ENCODE results near the gene GTF2H4. TPM values are rescaled to one million over a fixed set of nuclear protein-coding genes. Genes with fewer than 3 reads are reported as not detected.

Gene GTF2H4
- total and polyA plus RNA-seq, 5 experiments from 2014 or later, result 5.1 to 33.9 (median 8.3) TPM

DNA sequence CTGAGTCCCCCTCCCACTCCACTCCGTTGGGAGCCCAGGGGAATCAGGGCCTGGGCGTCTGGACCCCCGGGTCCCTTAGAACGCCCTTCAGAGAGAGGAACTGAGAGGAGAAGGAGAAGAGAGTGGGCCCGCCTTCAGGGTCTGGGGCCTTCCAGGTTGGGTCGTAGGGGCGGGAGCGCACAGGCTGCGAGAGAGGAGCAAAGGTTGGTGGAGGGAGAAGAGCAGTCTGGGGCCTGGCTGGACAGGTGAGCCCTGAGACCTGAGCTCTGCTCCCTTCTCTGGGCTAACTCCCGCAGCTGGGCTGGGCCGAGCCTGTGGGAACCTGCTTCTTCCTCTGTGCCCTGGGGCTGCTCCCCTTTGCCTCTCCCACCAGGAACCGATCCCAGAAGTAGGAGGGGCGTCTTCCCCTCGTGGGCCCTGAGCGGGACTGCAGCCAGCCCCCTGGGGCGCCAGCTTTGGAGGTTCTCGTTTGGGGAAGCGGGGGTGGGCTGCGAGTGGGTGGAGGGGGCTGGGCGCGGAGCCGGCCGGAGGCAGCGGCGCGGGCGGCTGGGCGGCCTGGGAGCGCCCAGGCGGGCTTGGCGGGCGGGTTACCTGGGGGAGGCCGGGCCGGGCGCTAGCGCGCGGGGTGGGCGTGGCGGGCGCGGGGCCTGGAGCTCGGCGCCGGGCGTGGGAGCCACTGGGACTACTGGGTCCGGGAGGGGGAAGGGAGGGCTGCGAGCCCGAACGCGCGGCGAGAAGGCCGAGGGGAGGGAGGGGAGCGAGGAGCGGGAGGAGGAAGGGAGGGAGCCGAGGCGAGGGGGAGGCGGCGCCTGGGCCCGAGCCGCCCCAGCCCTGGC, 24.1 kb upstream of the GTF2H4 start, which contains the start of gene DDR1:
Gene DDR1, plus strand, starts transcription at position 835 of the 836 bp plus-strand sequence. CDS start 4,211 bp downstream, outside the sequence.
- Mint-ChIP-seq H3K4me3 (peak within 1 kb of the TSS; percentile 70 to 94 (median 86)), H3K36me3 (peaks cover 0 to 3% (median 0%) of the 10 kb centered on the region in 3 donors), H3K9me3 (no peaks in the 10 kb centered on the region), H3K4me1 (peaks cover 26 to 44% (median 34%) of the 10 kb centered on the region in 4 donors), H3K27me3 (no peaks in the 10 kb centered on the region), H3K27ac (peak within 1 kb of the TSS; percentile 58 to 93 (median 88))
- ATAC-seq (peak; percentile 62 to 65), DNase-seq (peak in 8 of 10 donors; percentile 23 to 71 (median 36))
- POLR2A ChIA-PET, result interaction anchor here (0.6 to 4.8 kb wide), 13 partner anchors 17 to 163 kb away, joined by 3 to 34 read pairs (median 4); partner anchors contain the start of genes FLOT1, GTF2H4, IER3 and VARS2

- POLR2A ChIA-PET, result interaction anchor here (0.6 to 4.8 kb wide), 11 partner anchors 22 to 297 kb away, joined by 3 to 34 read pairs (median 3); partner anchors contain the start of genes FLOT1, GTF2H4, IER3 and VARS2
- H3K4me3 Mint-ChIP-seq, result peak overlapping the region; percentile 70 to 94 (median 84)
- H3K27me3 Mint-ChIP-seq, result no peaks in the 10 kb centered on the region
- DNase-seq, result peak in 8 of 10 donors; percentile 25 to 71 (median 30)
- H3K4me1 Mint-ChIP-seq, result peaks cover 26 to 40% (median 34%) of the 10 kb centered on the region in 4 donors
- peaks cover 0 to 4% (median 3%) of the 10 kb centered on the region in 3 donors for H3K36me3 Mint-ChIP-seq
- H3K9me3 Mint-ChIP-seq, result no peaks in the 10 kb centered on the region
- ATAC-seq, result peak; percentile 39 to 41
- H3K27ac Mint-ChIP-seq, result peak overlapping the region; percentile 58 to 93 (median 82)
Measured at GRCh38 chr6:30884521-30885480, 23.2 kb upstream of the GTF2H4 start.

- ATAC-seq, result peak; percentile 13 to 37
- peak in 2 of 10 donors; percentile 14 to 21 for DNase-seq
- H3K27ac Mint-ChIP-seq, result peak overlapping the region; percentile 58 to 93 (median 82)
- H3K36me3 Mint-ChIP-seq, result peaks cover 0 to 10% (median 3%) of the 10 kb centered on the region in 3 donors
- H3K4me1 Mint-ChIP-seq, result peaks cover 28 to 39% (median 34%) of the 10 kb centered on the region in 4 donors
- H3K4me3 Mint-ChIP-seq, result peak overlapping the region; percentile 70 to 94 (median 84)
- POLR2A ChIA-PET, result interaction anchor here (1.2 to 4.8 kb wide), 6 partner anchors 21 to 164 kb away, joined by 3 to 34 read pairs (median 12); partner anchors contain the start of genes GTF2H4, IER3 and VARS2
- H3K27me3 Mint-ChIP-seq, result no peaks in the 10 kb centered on the region
- no peaks in the 10 kb centered on the region for H3K9me3 Mint-ChIP-seq
Measured at GRCh38 chr6:30885481-30885998, 22.5 kb upstream of the GTF2H4 start.

DNA sequence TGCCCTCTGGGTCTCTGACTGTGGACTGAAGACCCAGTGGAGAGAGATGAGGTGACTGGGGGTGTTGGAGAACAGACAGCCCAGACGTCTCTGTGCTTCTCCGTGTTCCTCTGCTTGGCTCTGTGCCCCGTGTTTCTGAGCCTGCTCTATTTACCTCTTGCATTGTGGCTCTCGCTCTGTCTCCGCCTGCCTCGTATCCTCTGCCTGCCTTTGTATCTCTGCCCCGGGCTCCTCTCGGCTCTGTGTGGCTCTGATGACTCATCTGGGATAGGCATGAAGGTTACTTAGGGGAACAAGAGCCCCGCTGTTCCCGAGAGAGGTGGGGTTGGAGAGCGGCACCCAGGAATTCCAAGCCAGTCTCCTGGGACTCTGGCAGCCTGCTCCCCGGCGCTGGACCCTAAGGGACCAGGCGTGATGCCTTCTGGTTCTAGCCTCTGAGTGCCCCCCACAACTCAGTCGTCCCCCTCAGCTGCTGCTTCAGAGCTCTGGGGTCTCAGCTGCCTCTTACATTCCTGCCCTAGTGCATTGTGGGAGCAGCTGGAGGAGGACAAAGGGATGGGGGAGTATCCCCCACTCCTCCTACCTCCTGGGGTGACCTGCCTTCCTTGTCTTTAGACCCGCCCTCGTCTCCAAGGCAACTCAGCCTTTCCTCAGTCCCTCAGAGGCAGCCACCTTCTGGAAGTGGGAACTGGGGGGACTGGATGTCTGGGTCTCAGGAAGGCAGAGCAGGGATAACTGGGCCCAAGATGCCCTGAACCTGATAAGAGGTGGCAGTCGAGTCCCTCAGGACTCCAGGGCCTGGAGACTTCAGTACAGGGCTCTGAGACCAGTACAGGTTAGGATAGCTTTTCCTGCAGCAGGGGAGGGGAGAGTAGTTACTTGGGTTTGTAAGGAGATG, 21.8 kb upstream of the GTF2H4 start:
- Mint-ChIP-seq H3K9me3 (no peaks in the 10 kb centered on the region), H3K4me1 (peaks cover 28 to 39% (median 34%) of the 10 kb centered on the region in 4 donors), H3K27me3 (no peaks in the 10 kb centered on the region), H3K36me3 (peaks cover 0 to 10% (median 3%) of the 10 kb centered on the region in 3 donors), H3K4me3 (peak overlapping the region; percentile 70 to 94 (median 84)), H3K27ac (peak overlapping the region; percentile 58 to 93 (median 82))
- POLR2A ChIA-PET, result interaction anchor here (0.5 to 4.8 kb wide), 5 partner anchors 20 to 938 kb away, joined by 3 to 34 read pairs (median 18); partner anchors contain the start of genes GTF2H4 and VARS2
- peak; percentile 44 to 60 for ATAC-seq
- DNase-seq, result peak in 3 of 10 donors; percentile 33 to 38 (median 35)

DNA sequence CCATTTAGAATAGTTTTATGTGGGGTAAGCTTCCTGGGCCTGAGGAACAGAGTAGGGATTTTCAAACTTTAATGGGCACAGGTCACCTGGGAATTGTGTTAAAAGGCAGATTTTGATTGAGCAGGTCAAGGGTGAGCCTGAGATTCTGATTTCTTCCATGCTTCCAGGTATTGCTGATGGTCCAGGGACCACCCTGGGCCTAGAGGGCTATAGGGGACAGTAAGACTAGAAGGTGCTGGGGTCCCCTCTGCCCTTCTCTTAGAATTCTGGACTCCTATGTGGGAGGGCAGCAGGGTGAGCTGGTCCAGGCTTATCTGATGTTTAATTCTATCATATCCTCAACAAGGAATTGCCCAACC, 21.1 kb upstream of the GTF2H4 start:
- ATAC-seq (no peak), DNase-seq (no peak)
- no peaks in the 10 kb centered on the region for H3K27me3 Mint-ChIP-seq
- H3K4me3 Mint-ChIP-seq, result peak overlapping the region in 4 of 10 donors; percentile 9 to 86 (median 78)
- POLR2A ChIA-PET, result interaction anchor here (0.5 to 4.8 kb wide), 3 partner anchors 26 to 939 kb away, joined by 3 to 34 read pairs (median 22); partner anchors contain the start of gene VARS2
- peaks cover 0 to 10% (median 3%) of the 10 kb centered on the region in 3 donors for H3K36me3 Mint-ChIP-seq
- no peaks in the 10 kb centered on the region for H3K9me3 Mint-ChIP-seq
- peaks cover 26 to 35% (median 33%) of the 10 kb centered on the region in 4 donors for H3K4me1 Mint-ChIP-seq
- peak overlapping the region in 5 of 10 donors; percentile 5 to 91 (median 51) for H3K27ac Mint-ChIP-seq

- Mint-ChIP-seq H3K27me3 (no peaks in the 10 kb centered on the region), H3K36me3 (peaks cover 0 to 13% (median 3%) of the 10 kb centered on the region in 3 donors), H3K9me3 (no peaks in the 10 kb centered on the region), H3K27ac (peak overlapping the region in 2 of 10 donors; percentile 4 to 30), H3K4me1 (peaks cover 26 to 31% (median 29%) of the 10 kb centered on the region in 4 donors), H3K4me3 (no peak overlapping the region)
- no peak for ATAC-seq
- DNase-seq, result no peak
- POLR2A ChIA-PET, result no interaction called here
Measured at GRCh38 chr6:30887901-30888815, 19.8 kb upstream of the GTF2H4 start.

GRCh38 chr6:30888816-30889495, 19.1 kb upstream of the GTF2H4 start:
- Mint-ChIP-seq H3K36me3 (peaks cover 0 to 13% (median 3%) of the 10 kb centered on the region in 3 donors), H3K27ac (no peak overlapping the region), H3K27me3 (no peaks in the 10 kb centered on the region), H3K9me3 (no peaks in the 10 kb centered on the region), H3K4me3 (no peak overlapping the region), H3K4me1 (peaks cover 20 to 23% (median 22%) of the 10 kb centered on the region in 4 donors)
- DNase-seq (no peak), ATAC-seq (no peak)
- POLR2A ChIA-PET, result interaction anchor here (0.6 kb wide), 1 partner anchor 15 kb away, joined by 6 read pairs; no protein-coding TSS in a partner anchor

DNA sequence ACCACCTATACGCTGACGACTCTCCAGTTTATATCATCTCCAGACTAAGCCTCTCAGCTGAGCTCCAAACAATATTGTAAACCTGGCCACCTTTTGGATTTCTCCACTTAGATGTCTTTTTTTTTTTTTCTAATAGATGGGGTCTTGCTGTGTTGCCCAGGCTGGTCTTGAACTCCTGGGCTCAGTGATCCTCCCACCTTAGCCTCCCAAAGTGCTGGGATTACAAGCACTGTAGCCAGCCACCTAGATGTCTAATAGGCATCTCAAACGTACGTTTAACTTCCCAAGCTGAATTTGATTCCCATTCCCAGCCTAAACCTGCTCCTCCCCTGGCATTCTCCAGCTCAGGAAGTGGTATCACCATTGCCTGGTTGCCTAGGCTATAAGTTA, 18.5 kb upstream of the GTF2H4 start:
- peak overlapping the region in 1 of 10 donors; percentile 41 for H3K27ac Mint-ChIP-seq
- H3K27me3 Mint-ChIP-seq, result no peaks in the 10 kb centered on the region
- no peaks in the 10 kb centered on the region for H3K9me3 Mint-ChIP-seq
- peaks cover 0 to 15% (median 3%) of the 10 kb centered on the region in 3 donors for H3K36me3 Mint-ChIP-seq
- no peak for DNase-seq
- H3K4me3 Mint-ChIP-seq, result no peak overlapping the region
- POLR2A ChIA-PET, result interaction anchor here (0.6 to 0.7 kb wide), 2 partner anchors 15 to 1962 kb away, joined by 3 to 6 read pairs; no protein-coding TSS in a partner anchor
- no peak for ATAC-seq
- peaks cover 20 to 23% (median 22%) of the 10 kb centered on the region in 4 donors for H3K4me1 Mint-ChIP-seq

GRCh38 chr6:30889921-30890645, 17.9 kb upstream of the GTF2H4 start:
- H3K27me3 Mint-ChIP-seq, result no peaks in the 10 kb centered on the region
- no peak overlapping the region for H3K27ac Mint-ChIP-seq
- DNase-seq, result no peak
- no peak overlapping the region for H3K4me3 Mint-ChIP-seq
- no peaks in the 10 kb centered on the region for H3K9me3 Mint-ChIP-seq
- no peak for ATAC-seq
- H3K36me3 Mint-ChIP-seq, result peaks cover 0 to 20% (median 3%) of the 10 kb centered on the region in 3 donors
- POLR2A ChIA-PET, result interaction anchor here (0.6 to 0.7 kb wide), 2 partner anchors 311 to 1961 kb away, joined by 3 to 7 read pairs; no protein-coding TSS in a partner anchor
- H3K4me1 Mint-ChIP-seq, result peaks cover 17 to 18% (median 18%) of the 10 kb centered on the region in 4 donors
